Measurements from ENCODE around the gene RXRB.

DNA sequence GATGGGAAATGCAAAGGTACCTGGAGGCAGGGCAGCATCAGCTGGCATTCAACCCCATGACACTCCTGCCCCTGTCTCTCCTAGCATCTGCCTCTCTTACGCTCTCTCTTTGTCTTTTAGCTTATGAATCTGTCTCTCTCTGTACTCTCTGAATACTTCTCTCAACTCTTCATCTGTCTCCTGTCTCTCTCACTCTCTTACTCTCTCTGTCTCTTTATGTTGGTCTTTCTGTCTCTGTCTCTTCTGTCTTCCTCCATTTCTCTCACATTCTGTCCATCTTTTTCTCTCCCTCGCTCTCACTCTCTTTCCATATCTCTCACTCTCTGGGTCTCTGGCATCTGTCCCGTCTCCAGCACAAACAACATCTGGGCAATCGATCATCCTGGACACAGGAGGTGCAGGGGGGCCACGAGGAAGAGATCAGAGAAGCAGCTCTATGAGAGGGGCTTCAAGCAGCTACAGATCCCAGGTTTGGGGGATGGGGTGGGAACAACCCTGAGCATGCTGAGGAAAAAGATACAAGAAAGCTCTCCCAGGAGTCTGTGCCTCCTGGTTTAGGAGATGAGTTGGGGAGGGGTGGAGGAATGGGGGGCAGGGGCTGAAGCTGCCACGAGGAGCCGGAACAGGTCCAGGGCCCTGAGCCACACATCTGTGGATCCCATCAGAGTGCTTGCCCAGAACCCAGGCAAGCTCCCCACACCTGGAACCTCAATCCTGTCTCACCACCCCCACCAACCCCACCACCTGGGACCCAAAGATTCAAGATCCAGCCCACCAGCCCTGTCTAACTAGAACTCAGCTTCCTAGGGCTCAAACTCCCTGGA lies 10.6 kb downstream of the RXRB start:
- TF ChIP-seq, protein P1, sequence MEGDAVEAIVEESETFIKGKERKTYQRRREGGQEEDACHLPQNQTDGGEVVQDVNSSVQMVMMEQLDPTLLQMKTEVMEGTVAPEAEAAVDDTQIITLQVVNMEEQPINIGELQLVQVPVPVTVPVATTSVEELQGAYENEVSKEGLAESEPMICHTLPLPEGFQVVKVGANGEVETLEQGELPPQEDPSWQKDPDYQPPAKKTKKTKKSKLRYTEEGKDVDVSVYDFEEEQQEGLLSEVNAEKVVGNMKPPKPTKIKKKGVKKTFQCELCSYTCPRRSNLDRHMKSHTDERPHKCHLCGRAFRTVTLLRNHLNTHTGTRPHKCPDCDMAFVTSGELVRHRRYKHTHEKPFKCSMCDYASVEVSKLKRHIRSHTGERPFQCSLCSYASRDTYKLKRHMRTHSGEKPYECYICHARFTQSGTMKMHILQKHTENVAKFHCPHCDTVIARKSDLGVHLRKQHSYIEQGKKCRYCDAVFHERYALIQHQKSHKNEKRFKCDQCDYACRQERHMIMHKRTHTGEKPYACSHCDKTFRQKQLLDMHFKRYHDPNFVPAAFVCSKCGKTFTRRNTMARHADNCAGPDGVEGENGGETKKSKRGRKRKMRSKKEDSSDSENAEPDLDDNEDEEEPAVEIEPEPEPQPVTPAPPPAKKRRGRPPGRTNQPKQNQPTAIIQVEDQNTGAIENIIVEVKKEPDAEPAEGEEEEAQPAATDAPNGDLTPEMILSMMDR (IDR thresholded peaks at IDR 0.05; ENCODE audit: low read depth, low read length) = no peak
- TF ChIP-seq EZH2phosphoT487 (IDR thresholded peaks at IDR 0.05; ENCODE audit: low read depth) = no peak
